ENCODE measurements around the gene CCDC198. TPM values are rescaled to one million over a fixed set of nuclear protein-coding genes. Genes with fewer than 3 reads are reported as not detected.

Gene CCDC198
- total RNA-seq, 1 donor from 2014 or later, result 60.3 TPM

GRCh38 chr14:57498035-57498434 is 4.4 kb upstream of the CCDC198 start:
- peaks cover 5% of the 10 kb centered on the region for H3K4me1 Mint-ChIP-seq (ENCODE audit: unreplicated experiment)
- H3K9me3 Mint-ChIP-seq, result no peaks in the 10 kb centered on the region
- H3K27me3 Mint-ChIP-seq, result no peaks in the 10 kb centered on the region
- H3K27ac Mint-ChIP-seq, result no peak overlapping the region
- no peak for TF ChIP-seq CTCF (conservative IDR thresholded peaks at IDR 0.05)
- no peak for DNase-seq (ENCODE audit: extremely low spot score, unreplicated experiment)
- no peaks in the 10 kb centered on the region for H3K36me3 Mint-ChIP-seq
- no peak overlapping the region for H3K4me3 Mint-ChIP-seq

DNA sequence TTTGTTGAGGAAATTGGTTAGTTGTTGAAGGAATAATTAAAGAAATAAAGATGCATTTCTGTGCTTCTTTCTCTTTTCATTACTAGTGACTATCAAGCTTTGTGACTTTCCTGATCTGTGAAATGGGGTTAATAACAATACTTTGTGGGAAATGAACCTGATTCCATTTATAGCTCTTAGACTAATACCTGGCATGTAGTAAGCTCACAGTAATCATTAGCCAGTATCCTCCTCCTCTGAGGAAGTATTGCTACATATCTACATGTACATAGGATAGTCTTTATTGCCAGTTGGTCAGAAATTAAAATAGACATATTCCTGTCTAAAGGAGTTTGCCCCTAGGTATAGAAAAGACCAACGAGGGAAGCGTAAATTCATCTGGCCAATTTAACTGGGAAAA is 1.8 kb upstream of the CCDC198 start:
- no peak for DNase-seq (ENCODE audit: extremely low spot score, unreplicated experiment)
- H3K36me3 Mint-ChIP-seq, result no peaks in the 10 kb centered on the region
- H3K27ac Mint-ChIP-seq, result no peak overlapping the region
- no peaks in the 10 kb centered on the region for H3K27me3 Mint-ChIP-seq
- H3K4me1 Mint-ChIP-seq (ENCODE audit: unreplicated experiment), result peaks cover 5% of the 10 kb centered on the region
- no peak overlapping the region for H3K4me3 Mint-ChIP-seq
- TF ChIP-seq CTCF (conservative IDR thresholded peaks at IDR 0.05), result no peak
- no peaks in the 10 kb centered on the region for H3K9me3 Mint-ChIP-seq

DNA sequence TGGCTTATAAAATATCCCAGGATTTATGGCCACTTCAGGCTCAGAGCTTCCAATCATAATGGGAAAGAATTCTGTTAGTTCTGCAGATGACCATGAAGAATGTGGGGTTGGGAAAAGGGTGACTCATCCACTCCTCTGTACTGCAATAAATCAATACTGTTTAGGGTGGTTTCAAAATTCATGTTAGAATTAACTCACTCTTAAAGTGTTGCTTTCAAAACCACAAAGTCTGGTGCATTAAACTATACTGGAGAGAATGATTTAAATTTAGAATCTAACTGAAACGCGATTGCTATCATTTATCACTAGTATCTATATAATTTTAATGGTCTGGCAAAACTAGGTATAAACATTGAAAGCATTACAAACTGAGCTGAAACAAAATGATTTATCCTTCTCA is 798 bp downstream of the CCDC198 start:
- Mint-ChIP-seq H3K9me3 (no peaks in the 10 kb centered on the region), H3K27ac (peak overlapping the region; percentile 77), H3K36me3 (no peaks in the 10 kb centered on the region), H3K4me1 (ENCODE audit: unreplicated experiment) (peaks cover 5% of the 10 kb centered on the region), H3K27me3 (no peaks in the 10 kb centered on the region), H3K4me3 (peak overlapping the region; percentile 83)
- DNase-seq (ENCODE audit: extremely low spot score, unreplicated experiment), result no peak
- TF ChIP-seq CTCF (conservative IDR thresholded peaks at IDR 0.05), result no peak

DNA sequence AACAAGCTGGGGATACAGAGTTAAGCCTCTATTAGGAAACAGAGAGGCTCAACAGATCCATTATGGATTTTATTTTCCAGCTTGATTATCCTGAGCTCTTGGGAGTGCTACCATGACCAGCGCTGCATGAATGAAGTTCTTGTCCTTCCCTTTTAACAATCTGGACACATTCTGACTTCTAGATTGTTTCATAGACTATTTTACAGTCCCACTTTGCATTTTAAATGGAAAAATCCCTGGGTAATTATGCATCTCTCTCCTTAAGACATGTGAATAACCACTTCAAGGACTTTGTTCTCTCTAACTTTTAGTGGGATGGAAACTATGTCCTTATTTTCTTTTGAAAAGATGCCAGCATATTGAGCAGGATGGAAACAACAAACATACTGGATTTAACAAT is 2.0 kb downstream of the CCDC198 start:
- H3K4me3 Mint-ChIP-seq, result peak overlapping the region; percentile 80
- H3K27me3 Mint-ChIP-seq, result no peaks in the 10 kb centered on the region
- no peaks in the 10 kb centered on the region for H3K9me3 Mint-ChIP-seq
- TF ChIP-seq CTCF (conservative IDR thresholded peaks at IDR 0.05), result no peak
- peaks cover 5% of the 10 kb centered on the region for H3K4me1 Mint-ChIP-seq (ENCODE audit: unreplicated experiment)
- no peaks in the 10 kb centered on the region for H3K36me3 Mint-ChIP-seq
- H3K27ac Mint-ChIP-seq, result no peak overlapping the region
- DNase-seq (ENCODE audit: extremely low spot score, unreplicated experiment), result no peak

DNA sequence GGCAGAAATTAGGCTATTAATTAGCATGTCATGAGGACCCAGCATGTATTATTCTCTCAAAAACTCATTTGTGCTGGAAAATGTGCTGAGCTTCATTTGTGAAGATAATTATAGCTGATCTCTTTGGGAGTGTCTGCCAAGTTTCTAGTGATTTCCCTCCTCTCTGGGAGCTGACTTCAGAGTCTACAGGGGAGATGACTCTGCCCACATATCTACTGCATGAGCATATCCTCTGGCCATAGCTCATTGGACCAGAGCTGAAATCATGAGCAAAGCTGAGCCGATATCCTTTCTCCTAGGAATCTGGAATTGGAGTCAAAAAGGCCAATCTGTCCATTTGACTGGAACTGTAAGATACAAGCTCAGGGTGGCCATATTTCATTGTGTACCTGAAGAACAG is 5.9 kb downstream of the CCDC198 start:
- no peak for TF ChIP-seq CTCF (conservative IDR thresholded peaks at IDR 0.05)
- Mint-ChIP-seq H3K27me3 (no peaks in the 10 kb centered on the region), H3K4me3 (no peak overlapping the region), H3K36me3 (no peaks in the 10 kb centered on the region), H3K27ac (no peak overlapping the region), H3K4me1 (ENCODE audit: unreplicated experiment) (no peaks in the 10 kb centered on the region), H3K9me3 (no peaks in the 10 kb centered on the region)
- DNase-seq (ENCODE audit: extremely low spot score, unreplicated experiment), result no peak

DNA sequence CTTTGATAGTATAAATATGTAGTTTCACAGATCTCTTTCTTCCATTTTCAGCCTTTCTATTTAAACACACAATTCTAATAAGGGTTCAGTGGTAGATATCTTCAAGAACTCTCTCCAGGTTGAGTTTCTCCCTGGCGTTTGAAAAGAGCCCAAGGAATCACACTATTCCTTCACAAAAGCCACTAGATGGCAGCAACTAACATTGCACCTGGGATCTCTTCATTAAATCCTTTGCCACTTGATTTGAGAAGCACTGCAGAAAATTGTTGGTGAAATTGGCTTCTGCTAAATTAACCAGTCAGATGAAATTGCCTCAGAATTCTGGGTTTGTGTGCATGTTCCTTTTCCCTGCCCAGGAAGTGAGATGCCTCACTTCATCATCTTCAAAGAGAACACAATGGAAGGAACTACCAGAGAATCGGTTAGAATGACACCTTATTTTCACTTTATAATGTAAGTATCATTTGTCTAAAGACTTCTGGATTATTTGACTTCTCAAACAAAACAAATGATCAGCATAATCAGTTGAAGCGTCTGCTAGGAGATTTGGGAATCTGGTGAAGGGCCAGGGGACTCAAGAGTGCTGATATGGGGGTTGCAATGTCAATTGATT is 6.8 kb downstream of the CCDC198 start:
- peak; percentile 80 for TF ChIP-seq CTCF (conservative IDR thresholded peaks at IDR 0.05)
- no peak for DNase-seq (ENCODE audit: extremely low spot score, unreplicated experiment)
- Mint-ChIP-seq H3K4me1 (ENCODE audit: unreplicated experiment) (no peaks in the 10 kb centered on the region), H3K4me3 (no peak overlapping the region), H3K9me3 (no peaks in the 10 kb centered on the region), H3K36me3 (no peaks in the 10 kb centered on the region), H3K27ac (no peak overlapping the region), H3K27me3 (no peaks in the 10 kb centered on the region)

All from type B pancreatic cell (in vitro differentiated cells).